ENCODE measurements around the gene HUS1. TPM values are rescaled to one million over a fixed set of nuclear protein-coding genes. Genes with fewer than 3 reads are reported as not detected.
"Not testable (repeated sequence)": the region's sequence is repeated elsewhere in the genome, so short reads cannot be mapped to it uniquely, and the experiment has no call there.

Gene HUS1
- polyA plus RNA-seq, 1 experiment = 14.1 TPM

- Histone ChIP-seq H3K27me3 (ENCODE audit: control insufficient read depth, insufficient read depth, low read length) (no peaks in the 10 kb centered on the region), H3K36me3 (ENCODE audit: control insufficient read depth, insufficient read depth, low read length) (no peaks in the 10 kb centered on the region), H3K4me3 (ENCODE audit: low read depth, low read length) (no peak overlapping the region)
- ChIA-PET CTCF (no interaction called here), POLR2A (no interaction called here)
- no peak for DNase-seq (ENCODE audit: low read depth)
- TF ChIP-seq CTCF (IDR thresholded peaks at IDR 0.05; ENCODE audit: insufficient read depth, low read depth, low read length) = no peak
Observed at GRCh38 chr7:47933215-47933614, 46.2 kb downstream of the HUS1 start.

- Histone ChIP-seq H3K36me3 (ENCODE audit: control insufficient read depth, insufficient read depth, low read length) (no peaks in the 10 kb centered on the region), H3K27me3 (ENCODE audit: control insufficient read depth, insufficient read depth, low read length) (no peaks in the 10 kb centered on the region), H3K4me3 (ENCODE audit: low read depth, low read length) (no peak overlapping the region)
- POLR2A ChIA-PET = no interaction called here
- CTCF ChIA-PET = no interaction called here
- DNase-seq (ENCODE audit: low read depth) = no peak
- no peak for TF ChIP-seq CTCF (IDR thresholded peaks at IDR 0.05; ENCODE audit: insufficient read depth, low read depth, low read length)
Observed at GRCh38 chr7:47932466-47933037, 46.9 kb downstream of the HUS1 start.

GRCh38 chr7:47932016-47932415 lies 47.4 kb downstream of the HUS1 start:
- TF ChIP-seq CTCF (IDR thresholded peaks at IDR 0.05; ENCODE audit: insufficient read depth, low read depth, low read length) = no peak
- Histone ChIP-seq H3K4me3 (ENCODE audit: low read depth, low read length) (no peak overlapping the region), H3K36me3 (ENCODE audit: control insufficient read depth, insufficient read depth, low read length) (no peaks in the 10 kb centered on the region), H3K27me3 (ENCODE audit: control insufficient read depth, insufficient read depth, low read length) (no peaks in the 10 kb centered on the region)
- CTCF ChIA-PET = interaction anchor here (1.2 to 1.3 kb wide), 2 partner anchors 13 to 223 kb away, joined by 5 to 10 read pairs; no protein-coding TSS in a partner anchor
- no peak for DNase-seq (ENCODE audit: low read depth)
- POLR2A ChIA-PET = no interaction called here

- CTCF ChIA-PET = interaction anchor here (0.7 to 2.2 kb wide), 4 partner anchors 8 to 223 kb away, joined by 4 to 10 read pairs (median 7); no protein-coding TSS in a partner anchor
- Histone ChIP-seq H3K36me3 (ENCODE audit: control insufficient read depth, insufficient read depth, low read length) (no peaks in the 10 kb centered on the region), H3K4me3 (ENCODE audit: low read depth, low read length) (no peak overlapping the region), H3K27me3 (ENCODE audit: control insufficient read depth, insufficient read depth, low read length) (no peaks in the 10 kb centered on the region)
- no peak for DNase-seq (ENCODE audit: low read depth)
- POLR2A ChIA-PET = no interaction called here
- no peak for TF ChIP-seq CTCF (IDR thresholded peaks at IDR 0.05; ENCODE audit: insufficient read depth, low read depth, low read length)
Observed at GRCh38 chr7:47931005-47932004, 48.1 kb downstream of the HUS1 start.

- H3K27me3 ChIP-seq (ENCODE audit: control insufficient read depth, insufficient read depth, low read length) = no peaks in the 10 kb centered on the region
- TF ChIP-seq CTCF (IDR thresholded peaks at IDR 0.05; ENCODE audit: insufficient read depth, low read depth, low read length) = no peak
- no peak for DNase-seq (ENCODE audit: low read depth)
- no peaks in the 10 kb centered on the region for H3K36me3 ChIP-seq (ENCODE audit: control insufficient read depth, insufficient read depth, low read length)
- POLR2A ChIA-PET = no interaction called here
- H3K4me3 ChIP-seq (ENCODE audit: low read depth, low read length) = no peak overlapping the region
- CTCF ChIA-PET = no interaction called here
Observed at GRCh38 chr7:47924266-47924665, 55.1 kb downstream of the HUS1 start.

- POLR2A ChIA-PET; CTCF ChIA-PET; H3K27me3 ChIP-seq (ENCODE audit: control insufficient read depth, insufficient read depth, low read length); H3K4me3 ChIP-seq (ENCODE audit: low read depth, low read length); H3K36me3 ChIP-seq (ENCODE audit: control insufficient read depth, insufficient read depth, low read length); DNase-seq (ENCODE audit: low read depth): not testable (repeated sequence)
Observed at GRCh38 chr7:47923081-47923875, 56.1 kb downstream of the HUS1 start.

GRCh38 chr7:47916514-47916913 lies 62.9 kb downstream of the HUS1 start:
- H3K27me3 ChIP-seq (ENCODE audit: control insufficient read depth, insufficient read depth, low read length); H3K36me3 ChIP-seq (ENCODE audit: control insufficient read depth, insufficient read depth, low read length); H3K4me3 ChIP-seq (ENCODE audit: low read depth, low read length); DNase-seq (ENCODE audit: low read depth); POLR2A ChIA-PET: not testable (repeated sequence)
- CTCF ChIA-PET = interaction anchor here (1.0 kb wide), 1 partner anchor 9 kb away, joined by 3 read pairs; no protein-coding TSS in a partner anchor
